GM12865 (cell line): ENCODE data around the gene WRAP73.

Experiments used
- DNase-seq: peaks from one replicate; pipeline ENCODE4 v3.0.0; 2010; ENCODE audit warnings: low read depth
- H3K4me3 ChIP-seq: 2 replicates; pipeline ENCODE4 v1.5.1; 2011; ENCODE audit warnings: mild to moderate bottlenecking, low read depth, low read length, control low read depth
- TF ChIP-seq, protein P1 (sequence below): IDR thresholded peaks from 2 replicates; pipeline ENCODE4 v1.5.1; 2011; ENCODE audit warnings: low read length, control low read depth, low read depth, inconsistent platforms; ENCODE audit not compliant: insufficient read depth; ENCODE audit errors: missing control alignments

WRAP73 gene

GRCh38 chr1:3645247-3645646 is 4.7 kb downstream of the WRAP73 start:
- DNase-seq, result no peak
- TF ChIP-seq, protein P1, sequence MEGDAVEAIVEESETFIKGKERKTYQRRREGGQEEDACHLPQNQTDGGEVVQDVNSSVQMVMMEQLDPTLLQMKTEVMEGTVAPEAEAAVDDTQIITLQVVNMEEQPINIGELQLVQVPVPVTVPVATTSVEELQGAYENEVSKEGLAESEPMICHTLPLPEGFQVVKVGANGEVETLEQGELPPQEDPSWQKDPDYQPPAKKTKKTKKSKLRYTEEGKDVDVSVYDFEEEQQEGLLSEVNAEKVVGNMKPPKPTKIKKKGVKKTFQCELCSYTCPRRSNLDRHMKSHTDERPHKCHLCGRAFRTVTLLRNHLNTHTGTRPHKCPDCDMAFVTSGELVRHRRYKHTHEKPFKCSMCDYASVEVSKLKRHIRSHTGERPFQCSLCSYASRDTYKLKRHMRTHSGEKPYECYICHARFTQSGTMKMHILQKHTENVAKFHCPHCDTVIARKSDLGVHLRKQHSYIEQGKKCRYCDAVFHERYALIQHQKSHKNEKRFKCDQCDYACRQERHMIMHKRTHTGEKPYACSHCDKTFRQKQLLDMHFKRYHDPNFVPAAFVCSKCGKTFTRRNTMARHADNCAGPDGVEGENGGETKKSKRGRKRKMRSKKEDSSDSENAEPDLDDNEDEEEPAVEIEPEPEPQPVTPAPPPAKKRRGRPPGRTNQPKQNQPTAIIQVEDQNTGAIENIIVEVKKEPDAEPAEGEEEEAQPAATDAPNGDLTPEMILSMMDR, result no peak
- H3K4me3 ChIP-seq, result no peak overlapping the region

DNA sequence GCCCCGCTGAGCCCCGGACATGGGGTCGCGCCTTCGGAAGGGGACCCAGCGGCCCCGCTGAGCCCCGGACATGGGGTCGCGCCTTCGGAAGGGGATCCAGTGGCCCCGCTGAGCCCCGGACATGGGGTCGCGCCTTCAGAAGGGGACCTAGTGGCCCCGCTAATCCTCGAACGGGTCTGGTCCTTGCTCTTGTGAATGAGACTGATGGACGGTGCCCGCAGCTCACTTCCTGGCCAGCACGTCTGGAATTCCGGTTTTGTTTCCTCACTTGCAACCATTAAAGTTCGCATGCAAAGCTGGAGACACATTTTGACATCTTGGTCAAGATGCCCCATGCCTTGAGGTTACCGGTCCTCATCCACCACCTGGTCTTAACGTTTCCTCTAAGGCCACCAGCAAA is 5.6 kb downstream of the WRAP73 start:
- TF ChIP-seq, protein P1, result no peak
- DNase-seq, result no peak

DNA sequence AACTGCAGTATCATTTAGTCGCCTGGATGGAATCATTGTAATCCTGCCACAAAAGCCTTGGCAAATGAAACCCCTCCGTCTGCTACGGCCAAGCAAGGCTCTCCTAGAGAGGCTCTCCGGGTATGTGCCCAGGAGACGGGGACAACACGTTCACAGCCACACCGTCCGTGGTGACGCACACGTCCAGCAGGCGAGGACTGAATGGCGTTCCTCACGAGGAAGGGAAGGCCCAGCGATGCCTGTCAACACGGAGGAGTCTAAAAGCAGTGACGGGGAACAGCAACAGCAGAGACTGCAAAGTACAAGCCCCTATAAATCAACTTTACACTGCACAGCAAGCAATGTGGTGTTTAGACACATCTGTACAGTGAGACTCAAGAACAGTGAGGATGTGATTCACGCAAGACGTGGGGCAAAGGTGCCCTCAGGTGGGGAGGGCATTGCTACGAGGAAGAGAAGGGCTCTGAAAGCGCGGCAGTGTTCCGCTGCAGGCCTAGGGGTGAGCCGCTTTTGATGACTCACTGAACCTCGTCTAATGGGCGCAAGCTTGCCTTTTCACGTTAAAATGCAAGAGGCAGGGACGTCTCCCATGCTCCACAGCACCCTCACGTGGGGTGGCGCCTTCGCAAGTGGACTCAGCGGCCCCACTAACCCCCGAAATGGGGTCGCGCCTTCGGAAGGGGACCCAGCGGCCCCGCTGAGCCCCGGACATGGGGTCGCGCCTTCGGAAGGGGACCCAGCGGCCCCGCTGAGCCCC is 6.8 kb downstream of the WRAP73 start:
- no peak for DNase-seq
- TF ChIP-seq, protein P1, result no peak
- H3K4me3 ChIP-seq, result no peak overlapping the region

More for the DNA sequence above, 5.6 kb downstream of the WRAP73 start:
- no peak overlapping the region for H3K4me3 ChIP-seq

- no peak overlapping the region for H3K4me3 ChIP-seq
- DNase-seq, result no peak
- TF ChIP-seq, protein P1, result no peak
Observed at GRCh38 chr1:3641816-3642215, 8.1 kb downstream of the WRAP73 start.

DNA sequence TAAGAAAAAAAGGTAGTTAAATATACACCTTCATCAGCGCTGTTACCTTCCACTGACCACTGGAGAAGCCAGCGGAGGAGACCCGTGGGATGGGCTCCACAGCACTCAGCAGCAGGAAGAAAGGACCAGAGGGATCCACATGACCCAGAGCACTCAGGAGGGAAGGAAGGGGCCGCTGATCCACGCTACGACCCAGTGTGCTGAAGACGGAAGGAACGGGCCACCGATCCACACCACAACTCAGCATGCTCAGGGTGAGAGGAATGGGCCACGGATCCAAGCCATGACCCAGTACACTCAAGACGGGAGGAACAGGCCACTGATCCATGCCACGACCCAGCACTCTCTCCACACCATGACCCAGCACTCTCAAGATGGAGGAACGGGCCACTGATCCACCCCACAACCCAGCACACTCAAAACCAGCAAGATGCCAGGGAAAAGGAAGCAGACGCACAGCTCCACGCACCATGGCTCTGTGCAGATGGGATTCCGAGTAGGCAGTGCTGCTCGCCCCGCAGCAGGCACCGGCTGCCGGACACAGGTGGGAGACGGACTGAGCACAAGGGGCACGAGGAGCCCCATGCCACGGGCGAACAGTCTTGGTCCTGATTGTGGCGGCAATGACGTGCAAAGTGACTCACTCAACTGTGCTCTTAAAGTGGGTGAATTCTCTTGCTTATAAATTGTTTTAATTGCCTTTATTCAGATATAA is 8.7 kb downstream of the WRAP73 start:
- TF ChIP-seq, protein P1, result no peak
- H3K4me3 ChIP-seq, result no peak overlapping the region
- DNase-seq, result no peak

DNA sequence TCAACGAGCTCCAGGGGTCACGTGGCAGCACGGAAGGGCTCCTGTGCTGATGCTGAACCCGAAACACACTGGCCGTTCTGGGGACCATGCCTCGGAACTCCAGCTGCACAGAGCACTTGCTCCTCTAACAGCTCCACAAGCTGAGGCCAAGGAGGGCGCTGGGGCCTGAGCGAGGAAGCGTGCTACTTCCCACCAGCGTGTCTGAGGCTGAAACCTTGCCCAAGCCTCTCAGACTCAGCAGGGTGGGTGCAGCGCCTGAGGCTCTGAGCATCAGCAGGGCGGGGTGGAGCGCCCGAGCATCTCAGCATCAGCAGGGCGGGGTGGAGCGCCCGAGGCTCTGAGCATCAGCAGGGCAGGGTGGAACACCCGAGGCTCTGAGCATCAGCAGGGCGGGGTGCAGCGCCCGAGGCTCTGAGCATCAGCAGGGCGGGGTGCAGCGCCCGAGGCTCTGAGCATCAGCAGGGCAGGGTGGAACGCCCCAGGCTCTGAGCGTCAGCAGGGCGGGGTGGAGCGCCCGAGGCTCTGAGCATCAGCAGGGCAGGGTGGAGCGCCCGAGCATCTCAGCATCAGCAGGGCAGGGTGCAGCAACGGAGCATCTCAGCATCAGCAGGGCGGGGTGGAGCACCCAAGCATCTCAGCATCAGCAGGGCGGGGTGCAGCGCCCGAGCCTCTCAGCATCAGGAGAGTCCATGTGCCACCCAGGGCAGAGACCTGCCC is 9.6 kb downstream of the WRAP73 start:
- TF ChIP-seq, protein P1, result no peak
- no peak overlapping the region for H3K4me3 ChIP-seq
- no peak for DNase-seq
